ENCODE measurements around the gene CTU2.

DNA sequence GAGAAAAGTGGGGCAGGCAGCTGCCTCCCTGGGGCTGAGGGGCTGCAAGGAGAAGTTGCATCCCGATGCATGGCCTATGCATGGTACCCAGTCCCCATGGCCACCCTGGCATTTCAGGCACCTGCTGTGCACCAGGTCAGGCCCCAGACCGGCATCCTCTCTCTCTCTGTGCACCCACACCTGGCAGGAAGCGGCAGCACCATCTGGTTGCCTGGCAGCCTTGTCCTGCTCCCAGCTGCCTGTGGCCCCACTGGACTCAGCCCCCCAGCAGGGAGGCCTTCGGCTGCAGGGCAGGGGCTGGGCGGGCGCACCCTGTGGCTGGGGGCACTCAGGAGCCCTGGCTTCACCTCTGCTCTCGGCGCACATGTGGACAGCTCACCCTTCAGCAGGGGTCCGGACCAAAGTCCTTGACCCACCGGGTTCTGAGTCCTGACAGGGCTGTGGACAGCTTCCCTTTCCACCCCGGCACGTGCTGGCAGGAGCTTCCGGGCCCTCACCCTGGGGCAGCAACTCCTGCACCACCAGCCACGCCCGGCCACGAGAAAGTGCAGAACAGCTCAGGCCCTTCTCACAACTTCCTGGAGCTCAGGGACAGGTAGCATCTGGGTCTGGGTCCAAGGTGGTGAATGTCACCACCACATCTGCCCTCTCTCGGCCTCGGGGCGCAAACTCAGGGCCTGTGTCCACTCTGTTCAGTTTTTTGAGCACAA is 36.7 kb downstream of the CTU2 start:
- TF ChIP-seq EP300 (IDR thresholded peaks at IDR 0.05; ENCODE audit: borderline replicate concordance in 1 of 2, low read depth in 2 of 2, low read length in 2 of 2) (no peak), POLR2AphosphoS5 (IDR thresholded peaks at IDR 0.05; ENCODE audit: low read depth, low read length) (no peak), TAF1 (IDR thresholded peaks at IDR 0.05; ENCODE audit: low read depth, low read length) (no peak), POLR2A (IDR thresholded peaks at IDR 0.05; ENCODE audit: control extremely low read depth in 1 of 2, low read depth in 2 of 2, low read length in 2 of 2) (no peak), KDM4A (IDR thresholded peaks at IDR 0.05; ENCODE audit: low read depth, low read length, severe bottlenecking) (no peak), EZH2 (IDR thresholded peaks at IDR 0.05; ENCODE audit: low read depth, low read length, severe bottlenecking) (no peak), JUND (IDR thresholded peaks at IDR 0.05; ENCODE audit: low read length) (no peak), CREB1 (IDR thresholded peaks at IDR 0.05) (no peak)
- TF ChIP-seq, protein P1, sequence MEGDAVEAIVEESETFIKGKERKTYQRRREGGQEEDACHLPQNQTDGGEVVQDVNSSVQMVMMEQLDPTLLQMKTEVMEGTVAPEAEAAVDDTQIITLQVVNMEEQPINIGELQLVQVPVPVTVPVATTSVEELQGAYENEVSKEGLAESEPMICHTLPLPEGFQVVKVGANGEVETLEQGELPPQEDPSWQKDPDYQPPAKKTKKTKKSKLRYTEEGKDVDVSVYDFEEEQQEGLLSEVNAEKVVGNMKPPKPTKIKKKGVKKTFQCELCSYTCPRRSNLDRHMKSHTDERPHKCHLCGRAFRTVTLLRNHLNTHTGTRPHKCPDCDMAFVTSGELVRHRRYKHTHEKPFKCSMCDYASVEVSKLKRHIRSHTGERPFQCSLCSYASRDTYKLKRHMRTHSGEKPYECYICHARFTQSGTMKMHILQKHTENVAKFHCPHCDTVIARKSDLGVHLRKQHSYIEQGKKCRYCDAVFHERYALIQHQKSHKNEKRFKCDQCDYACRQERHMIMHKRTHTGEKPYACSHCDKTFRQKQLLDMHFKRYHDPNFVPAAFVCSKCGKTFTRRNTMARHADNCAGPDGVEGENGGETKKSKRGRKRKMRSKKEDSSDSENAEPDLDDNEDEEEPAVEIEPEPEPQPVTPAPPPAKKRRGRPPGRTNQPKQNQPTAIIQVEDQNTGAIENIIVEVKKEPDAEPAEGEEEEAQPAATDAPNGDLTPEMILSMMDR (IDR thresholded peaks at IDR 0.05; ENCODE audit: control extremely low read depth in 1 of 3, insufficient read depth in 1 of 3, low read depth in 1 of 3, low read length in 3 of 3) = no peak
- TF ChIP-seq, protein P2, sequence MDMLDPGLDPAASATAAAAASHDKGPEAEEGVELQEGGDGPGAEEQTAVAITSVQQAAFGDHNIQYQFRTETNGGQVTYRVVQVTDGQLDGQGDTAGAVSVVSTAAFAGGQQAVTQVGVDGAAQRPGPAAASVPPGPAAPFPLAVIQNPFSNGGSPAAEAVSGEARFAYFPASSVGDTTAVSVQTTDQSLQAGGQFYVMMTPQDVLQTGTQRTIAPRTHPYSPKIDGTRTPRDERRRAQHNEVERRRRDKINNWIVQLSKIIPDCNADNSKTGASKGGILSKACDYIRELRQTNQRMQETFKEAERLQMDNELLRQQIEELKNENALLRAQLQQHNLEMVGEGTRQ (IDR thresholded peaks at IDR 0.05; ENCODE audit: low read length) = no peak

Measured in H1 (cell line).